Thyroid gland (tissue), 4 donors: ENCODE data around the gene RNASEH1.

Experiments used
- CTCF ChIP-seq, 6 experiments: fragments of 200-600 bp in 3 of 6; fragments of 450-650 bp in 3 of 6; sonication (generic) in 3 of 6; IDR thresholded peaks; one replicate each; pipeline ENCODE4 v1.5.1; 2016 to 2019; ENCODE audit warnings: antibody characterized with exemption in 6 of 6, mild to moderate bottlenecking in 2 of 6, inconsistent platforms in 1 of 6, moderate library complexity in 1 of 6
- POLR2A ChIP-seq, 2 donors: fragments of 450-650 bp; IDR thresholded peaks; one replicate each; pipeline ENCODE4 v1.6.1; 2017; ENCODE audit warnings: antibody characterized with exemption in 2 of 2, mild to moderate bottlenecking in 2 of 2, moderate library complexity in 1 of 2

GRCh38 chr2:3566806-3567205, 8.7 kb upstream of the RNASEH1 start:
- no peak for TF ChIP-seq POLR2A (IDR thresholded peaks at IDR 0.05)
- no peak for TF ChIP-seq CTCF (IDR thresholded peaks at IDR 0.05)
